Measurements from ENCODE around the gene RRP1.
A peak's percentile ranks its signal among the peaks of the same experiment; 100 is the strongest.

Gene RRP1

DNA sequence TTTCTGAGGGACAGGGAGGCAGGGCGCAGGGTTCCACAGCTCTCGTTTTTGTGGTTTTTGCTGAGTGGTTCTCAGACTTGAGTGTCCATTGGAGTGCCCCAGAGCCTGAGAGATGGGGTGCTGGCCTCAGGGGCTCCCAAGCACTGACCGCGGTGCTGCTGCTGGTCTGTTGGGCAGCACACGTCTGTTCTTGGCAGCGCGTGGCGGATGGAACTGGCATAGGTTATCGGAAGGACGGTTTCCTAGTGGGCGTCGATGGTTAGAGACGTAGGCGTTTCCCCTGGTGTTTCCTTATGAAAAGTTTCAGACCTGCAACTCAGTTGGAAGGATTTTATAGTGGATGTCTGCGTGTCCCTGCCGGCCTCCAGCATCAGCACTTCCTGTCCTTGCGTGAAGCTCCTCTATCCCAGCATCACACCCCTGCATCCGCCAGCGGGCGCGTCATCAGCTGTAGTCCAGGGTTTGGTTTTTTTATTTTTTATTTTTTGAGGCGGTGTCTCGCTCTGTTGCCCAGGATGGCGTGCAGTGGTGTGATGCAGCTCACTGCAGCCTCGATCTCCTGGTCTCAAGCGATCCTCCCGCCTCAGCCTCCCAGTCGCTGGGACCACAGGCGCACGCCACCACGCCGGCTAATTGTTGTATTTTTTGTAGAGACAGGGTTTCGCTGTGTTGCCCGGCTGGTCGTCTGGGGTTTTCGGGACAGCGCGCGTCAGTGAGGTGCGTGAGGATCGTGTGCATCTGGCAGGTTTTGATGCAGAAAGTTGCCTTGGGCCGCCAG is 11.8 kb downstream of the RRP1 start:
- no peak for DNase-seq (ENCODE audit: low read depth in 2 of 2)

DNA sequence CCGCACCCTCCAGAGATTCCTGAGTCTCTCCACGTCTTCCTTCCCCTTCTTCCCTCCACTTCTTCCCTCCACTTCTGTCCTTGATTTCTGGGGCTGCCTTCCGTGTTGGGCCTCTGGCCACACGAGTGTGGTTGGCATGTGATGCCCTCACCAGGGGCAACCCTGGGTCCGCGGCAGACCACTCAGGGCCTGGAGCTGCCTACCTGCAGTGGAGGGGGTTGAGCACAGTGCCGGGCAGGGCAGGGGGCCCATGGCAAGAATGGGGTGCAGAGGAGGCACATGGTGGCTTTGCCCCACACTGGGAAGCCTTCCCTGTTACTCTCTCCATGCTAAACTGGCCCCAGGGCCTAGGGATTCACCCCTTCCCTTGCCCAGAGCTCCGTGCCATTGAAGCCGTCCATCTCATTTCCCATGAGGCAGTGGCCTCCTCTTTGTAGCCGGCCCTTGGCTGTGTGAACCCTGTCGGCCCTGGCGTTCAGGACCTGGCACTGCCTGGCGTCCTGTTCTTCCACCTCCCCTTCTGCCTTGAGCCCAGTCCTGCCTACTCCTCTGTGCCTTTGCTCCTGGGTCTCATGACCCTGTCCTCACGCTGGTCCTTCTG is 13.4 kb downstream of the RRP1 start:
- DNase-seq (ENCODE audit: low read depth in 2 of 2): no peak

DNA sequence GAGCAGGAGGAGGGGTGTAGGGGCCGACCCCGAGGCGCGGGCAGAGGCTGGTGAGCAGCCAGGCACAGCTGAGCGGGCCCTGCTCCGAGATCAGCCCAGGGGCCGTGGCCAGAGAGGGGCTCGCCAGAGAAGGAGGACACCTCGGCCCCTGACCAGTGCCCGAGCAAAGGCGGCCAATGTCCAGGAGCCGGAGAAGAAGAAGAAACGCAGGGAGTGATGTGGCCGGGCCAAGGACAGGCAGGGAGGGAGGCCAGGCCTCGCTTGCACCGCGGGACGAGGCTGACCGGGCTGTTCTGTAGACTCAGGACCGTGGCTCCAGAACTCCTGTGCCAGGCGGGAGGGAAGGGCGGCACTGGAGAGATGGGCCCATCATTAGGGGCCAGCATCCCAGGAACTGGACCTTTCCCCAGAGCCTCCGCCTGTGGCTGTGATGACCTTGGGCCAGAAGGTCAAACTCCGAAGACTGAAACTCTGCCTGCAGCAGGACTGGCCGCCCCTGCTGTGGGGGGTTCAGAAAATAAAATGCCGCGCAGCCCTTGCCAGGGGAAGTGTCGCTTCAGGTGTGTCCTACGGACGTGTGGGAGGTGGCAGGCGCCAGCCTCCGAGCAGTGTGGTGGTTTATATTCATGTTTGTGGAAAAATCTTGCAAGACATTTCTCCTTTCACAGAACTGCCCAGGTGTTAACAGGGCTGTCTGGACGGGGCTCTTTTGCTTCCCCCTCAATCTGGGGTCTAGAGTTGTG is 14.4 kb downstream of the RRP1 start:
- DNase-seq (ENCODE audit: low read depth in 2 of 2): no peak

DNA sequence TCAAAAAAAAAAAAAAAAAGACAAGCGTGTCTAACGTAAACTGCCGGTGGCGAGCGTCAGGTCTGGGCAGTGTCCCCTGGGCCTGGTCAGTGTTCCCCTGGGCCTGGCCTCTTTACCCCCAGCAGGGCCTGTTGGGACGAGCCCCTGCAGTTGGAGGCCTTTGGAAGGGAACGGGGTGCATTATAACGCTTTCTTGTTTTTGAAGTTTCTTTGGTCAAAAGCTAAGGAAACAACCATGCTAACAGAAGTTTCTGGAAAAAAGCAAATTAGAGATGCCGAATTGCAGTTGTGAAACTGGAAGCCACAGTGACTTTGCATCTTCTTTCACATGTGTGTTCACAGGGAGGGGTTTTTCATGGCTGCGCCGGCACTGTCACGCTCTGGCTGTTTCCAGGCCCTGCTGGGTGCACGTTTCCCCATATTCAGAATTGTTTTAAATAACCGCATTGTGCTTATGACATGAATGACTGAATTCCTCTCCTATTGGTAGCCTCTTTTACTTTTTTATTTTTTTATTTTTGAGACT is 16.0 kb downstream of the RRP1 start:
- DNase-seq (ENCODE audit: low read depth in 2 of 2): no peak

DNA sequence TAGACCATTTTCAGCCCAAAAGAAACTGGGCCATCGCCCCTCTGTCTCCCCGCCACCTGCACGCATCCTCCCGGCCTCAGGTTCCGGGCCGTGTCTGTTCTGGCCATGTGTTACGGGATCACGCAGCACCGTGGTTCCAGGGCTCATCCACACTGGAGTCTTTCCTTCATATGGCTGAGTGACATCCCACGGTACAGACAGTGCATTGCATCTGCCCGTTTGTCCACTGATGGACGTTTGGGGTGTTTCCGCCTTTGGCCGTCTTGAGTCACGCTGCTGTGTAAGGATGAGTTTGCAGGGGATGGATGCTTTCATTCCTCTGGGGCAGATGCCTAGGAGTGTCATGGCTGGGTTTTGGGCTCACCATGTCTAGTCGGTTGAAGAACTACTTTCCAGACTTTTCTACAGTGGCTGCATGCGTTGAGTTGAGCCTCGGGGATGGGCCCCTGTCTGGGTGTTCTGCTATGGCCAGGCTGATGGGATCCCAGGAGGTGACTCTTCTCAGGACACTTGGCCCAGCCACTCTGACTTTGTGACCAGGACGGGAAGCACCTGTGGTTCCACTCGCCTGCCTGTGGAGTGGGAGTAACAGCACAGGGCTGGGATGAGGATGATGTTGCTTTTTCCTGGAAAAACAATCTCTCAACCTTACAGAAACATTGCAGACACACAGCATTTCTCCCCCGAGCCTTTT is 16.8 kb downstream of the RRP1 start:
- DNase-seq (ENCODE audit: low read depth in 2 of 2): no peak

DNA sequence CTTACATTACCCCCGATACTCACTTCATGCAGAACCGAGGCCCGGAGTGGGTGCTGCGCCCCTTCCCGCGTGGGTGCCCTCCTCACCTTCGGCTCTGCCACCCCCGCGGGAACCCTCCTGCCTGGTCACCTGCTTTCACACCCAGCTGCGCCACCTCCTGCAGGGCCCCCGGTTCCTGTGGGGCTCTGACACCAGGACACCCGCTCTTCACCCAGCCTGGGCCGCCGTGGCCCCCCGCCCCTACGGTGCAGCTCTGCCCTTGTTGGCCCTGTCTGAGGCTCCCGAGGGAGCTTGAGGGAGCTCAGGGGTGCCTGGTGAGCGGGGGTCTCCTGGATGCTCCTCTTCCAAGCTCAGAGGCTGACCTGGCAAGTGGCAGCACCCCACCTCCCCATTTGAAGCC is 19.0 kb downstream of the RRP1 start:
- no peak for DNase-seq (ENCODE audit: low read depth in 2 of 2)

DNA sequence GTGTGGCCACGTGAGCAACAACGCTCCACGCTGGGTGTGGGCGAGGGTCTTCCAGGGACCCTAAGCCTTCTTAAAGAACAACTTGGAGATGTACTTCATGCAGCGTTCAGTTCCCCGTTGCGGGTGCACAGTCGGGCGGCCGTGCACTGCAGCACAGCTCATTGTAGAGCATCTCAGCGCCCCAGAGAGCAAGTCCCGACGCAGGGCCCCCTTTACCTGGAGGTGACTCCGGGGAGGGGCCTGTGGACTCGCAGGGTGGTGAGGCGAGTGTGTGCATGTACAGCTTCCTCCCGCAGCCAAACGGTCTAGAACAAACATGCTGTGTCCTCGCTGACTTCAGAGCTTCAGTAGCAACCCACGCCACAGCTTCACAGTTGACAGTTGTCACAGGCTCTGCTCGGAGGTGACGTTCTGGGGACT is 19.5 kb downstream of the RRP1 start:
- no peak for DNase-seq (ENCODE audit: low read depth in 2 of 2)

DNA sequence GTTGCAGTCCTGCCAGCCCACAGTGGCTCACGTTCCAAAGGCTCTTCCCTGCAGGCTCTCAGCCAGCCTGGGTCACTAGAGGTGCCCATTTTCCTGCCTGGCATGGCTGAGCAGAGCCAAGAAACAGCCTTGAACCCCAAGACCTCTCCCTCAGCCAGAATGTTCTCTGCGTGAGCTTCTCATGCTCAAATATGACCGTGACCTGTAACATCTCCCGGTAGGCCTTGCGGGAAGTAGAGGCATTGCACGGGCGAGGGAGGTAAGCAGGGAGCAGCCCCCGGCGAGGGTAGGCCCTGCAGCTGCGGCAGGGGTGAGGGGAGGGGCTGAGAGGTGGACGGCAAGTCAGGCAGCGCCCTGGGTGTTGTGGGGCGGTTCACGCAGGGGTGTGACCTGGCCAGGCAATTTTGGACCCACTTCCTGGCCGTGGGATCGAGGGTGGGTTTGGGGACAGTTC is 20.0 kb downstream of the RRP1 start:
- DNase-seq (ENCODE audit: low read depth in 2 of 2): no peak

DNA sequence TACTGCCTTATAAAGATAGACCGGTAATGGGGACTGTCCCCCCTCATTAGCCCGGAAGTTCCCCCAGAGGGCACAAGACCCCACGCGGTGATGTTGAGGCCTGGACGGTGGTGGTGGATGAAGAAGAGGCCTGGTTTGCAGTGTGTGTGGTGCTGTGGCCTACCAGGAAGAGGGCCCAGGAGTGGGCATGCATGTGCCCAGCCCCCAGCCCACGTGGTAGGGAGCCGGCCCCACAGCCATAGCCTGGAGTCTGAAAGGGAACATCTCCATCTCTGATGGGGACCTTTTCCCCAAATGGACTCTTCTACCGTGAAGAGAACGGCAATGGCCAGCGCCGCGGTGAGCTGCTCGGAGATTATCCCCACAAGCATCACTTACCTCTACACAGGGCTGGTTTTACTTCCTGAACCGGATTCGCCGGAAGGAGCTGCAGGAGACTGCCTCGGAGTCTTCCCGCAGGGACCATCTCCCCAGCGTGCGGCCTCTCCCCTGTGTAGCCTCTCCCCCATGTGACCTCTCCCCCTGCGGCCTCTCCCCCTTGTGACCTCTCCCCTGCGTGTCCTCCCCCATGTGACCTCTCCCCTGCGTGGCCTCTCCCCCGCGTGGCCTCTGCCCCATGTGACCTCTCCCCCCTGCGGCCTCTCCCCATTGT is 20.6 kb downstream of the RRP1 start:
- DNase-seq (ENCODE audit: low read depth in 2 of 2): no peak

DNA sequence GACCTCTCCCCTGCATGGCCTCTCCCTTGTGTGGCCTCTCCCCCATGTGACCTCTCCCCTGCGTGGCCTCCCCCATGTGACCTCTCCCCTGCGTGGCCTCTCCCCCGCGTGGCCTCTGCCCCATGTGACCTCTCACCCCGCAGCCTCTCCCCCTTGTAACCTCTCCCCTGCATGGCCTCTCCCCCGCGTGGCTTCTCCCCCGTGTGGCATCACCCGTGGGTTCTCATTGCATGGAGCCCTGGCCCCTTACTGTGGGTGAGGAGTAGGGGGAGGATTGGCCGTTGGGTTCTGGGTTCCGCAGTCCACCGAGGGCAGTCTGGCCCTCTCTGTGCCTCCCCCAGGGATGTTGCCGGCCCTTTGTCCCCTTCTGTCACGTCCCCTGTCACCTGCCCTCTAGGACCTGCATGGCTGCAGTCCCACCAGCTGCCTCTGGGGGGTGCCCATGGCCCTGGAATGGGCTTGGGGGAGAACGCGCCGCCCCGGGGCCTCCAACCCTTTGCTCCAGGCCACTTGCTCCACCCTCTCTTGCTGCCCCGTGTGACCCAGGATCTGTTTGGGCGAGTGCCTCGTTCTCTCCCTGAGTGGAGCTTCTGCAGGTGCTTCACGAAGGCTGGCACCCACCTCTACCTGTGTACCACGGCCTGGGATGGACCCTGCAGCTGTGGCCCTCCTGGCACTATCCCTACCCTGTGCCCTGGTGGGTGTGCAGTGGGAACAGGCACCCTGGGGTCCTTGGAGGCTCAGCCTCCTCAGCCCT is 21.3 kb downstream of the RRP1 start:
- DNase-seq (ENCODE audit: low read depth in 2 of 2): peak; percentile 62 to 72

DNA sequence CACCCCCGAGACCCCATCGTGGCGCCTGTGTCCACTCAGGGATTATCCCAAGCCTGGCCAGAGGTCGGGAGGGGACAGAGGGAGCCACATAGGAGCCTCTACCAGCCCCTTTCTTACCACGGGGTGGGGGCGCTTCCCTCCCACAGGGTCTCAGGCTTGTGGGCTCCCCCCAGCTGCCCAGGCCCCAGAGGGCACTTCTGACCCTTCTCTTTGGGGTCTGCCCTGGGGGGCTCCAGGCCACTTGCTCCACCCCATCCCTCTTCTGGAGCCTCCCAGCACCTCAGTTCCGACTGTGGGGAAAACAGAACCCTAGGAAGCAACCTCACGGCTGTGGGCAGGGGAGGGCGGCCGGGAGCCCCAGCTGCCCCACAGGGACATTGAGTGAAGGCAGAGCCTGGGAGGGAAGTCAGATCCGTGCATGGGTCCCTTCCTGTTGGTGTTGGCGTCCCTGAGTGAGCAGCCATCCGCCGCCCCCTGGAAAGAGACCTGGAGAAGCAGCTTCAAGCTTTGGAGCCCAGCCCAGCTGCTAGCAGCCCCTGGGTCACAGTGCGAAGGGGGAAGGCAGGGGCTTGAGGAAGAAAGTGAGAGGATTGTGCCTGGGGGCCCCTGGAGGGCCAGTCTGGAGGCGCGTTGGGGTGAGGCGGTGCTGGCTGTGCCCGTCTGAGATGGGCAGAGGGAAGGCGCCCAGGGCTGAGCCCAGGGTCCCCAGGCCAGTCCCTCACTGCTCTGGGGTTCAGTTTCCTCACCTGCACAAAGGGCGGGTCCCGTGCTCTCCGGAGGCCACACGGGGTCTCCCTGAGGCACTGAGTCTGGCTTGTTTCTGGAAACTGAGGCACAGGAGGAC is 22.1 kb downstream of the RRP1 start:
- no peak for DNase-seq (ENCODE audit: low read depth in 2 of 2)

DNA sequence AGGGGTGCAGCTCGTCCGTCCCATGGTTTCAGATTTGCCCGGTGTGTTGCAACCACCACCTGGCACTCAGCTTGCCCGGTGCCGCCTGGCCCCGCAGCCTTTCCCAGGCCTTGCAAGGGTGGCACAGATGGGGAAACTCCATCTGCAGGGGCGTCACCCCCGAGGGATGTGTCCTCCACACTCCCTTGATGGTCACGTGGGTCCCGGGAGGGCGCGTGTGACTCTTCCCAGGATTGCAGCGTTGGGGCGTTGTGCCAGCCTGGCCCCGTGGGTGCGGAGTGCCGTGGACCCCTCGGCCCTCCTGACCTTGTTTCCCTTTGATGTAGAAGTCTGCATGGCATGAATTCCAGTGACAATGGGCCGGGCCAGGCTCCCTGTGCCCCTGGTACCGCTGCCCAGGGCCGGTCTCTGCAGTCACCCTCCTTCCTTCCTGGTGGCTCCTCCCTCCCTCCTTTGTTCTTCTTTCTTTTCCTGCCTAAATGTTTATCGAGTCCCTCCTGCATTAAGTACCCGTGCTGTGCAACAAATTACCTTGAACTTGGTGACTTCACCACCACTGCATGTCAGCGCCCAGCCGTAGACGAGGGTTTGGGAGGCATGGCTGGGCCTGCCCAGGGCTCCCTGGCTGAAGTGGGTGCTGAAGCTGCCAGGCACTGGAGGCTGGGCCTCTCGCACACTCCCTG is 22.9 kb downstream of the RRP1 start:
- DNase-seq (ENCODE audit: low read depth in 2 of 2): no peak

DNA sequence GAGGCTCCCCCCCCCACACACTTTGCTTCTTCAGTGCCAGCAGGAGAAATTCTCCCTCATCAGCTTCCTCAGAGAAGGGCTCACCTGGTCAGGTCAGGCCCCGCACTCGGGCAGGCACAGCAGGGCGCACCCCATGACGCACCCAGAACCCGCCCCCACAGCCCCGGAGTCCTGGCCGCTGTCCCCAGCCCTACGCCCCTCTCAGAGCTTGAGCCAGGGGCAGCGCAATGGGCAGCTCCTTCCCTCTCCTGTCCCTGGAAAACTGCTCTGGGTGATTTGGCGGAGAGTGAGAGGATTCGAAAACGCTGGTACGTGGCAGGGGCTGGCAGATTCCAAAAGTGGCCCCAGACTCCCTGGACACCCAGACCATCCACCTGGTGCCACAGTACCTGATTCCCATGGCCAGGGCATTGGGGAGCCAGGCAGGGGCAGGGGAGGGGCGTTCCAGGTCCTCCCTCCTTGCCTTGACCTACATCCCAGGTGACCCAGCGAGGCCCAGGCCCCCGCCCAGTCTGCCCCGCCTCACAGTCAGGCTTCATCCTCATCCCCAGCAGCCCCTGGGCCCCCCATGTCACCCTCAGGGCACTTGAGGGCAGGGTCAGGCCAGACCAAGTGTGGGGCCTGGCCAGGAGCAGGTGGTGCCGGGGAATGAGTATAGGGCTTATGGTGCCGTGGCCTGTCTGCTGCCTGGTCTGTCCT is 23.7 kb downstream of the RRP1 start:
- no peak for DNase-seq (ENCODE audit: low read depth in 2 of 2)

DNA sequence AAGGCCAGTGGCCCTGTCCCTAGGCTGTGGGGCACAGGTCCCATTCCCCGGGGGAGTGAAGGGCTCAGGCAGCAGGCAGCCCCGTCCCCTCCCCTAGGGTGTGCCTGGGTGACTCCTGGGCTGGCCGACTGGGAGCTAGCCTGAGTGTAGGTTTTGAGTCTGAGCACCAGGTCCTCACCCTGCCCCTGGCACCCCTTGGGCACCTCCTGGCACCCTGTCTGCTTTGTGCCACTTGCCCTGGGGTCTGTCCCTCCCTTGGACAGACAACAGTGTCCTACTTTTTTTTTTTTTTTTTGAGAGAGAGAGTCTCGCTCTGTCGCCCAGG is 24.2 kb downstream of the RRP1 start:
- no peak for DNase-seq (ENCODE audit: low read depth in 2 of 2)

DNA sequence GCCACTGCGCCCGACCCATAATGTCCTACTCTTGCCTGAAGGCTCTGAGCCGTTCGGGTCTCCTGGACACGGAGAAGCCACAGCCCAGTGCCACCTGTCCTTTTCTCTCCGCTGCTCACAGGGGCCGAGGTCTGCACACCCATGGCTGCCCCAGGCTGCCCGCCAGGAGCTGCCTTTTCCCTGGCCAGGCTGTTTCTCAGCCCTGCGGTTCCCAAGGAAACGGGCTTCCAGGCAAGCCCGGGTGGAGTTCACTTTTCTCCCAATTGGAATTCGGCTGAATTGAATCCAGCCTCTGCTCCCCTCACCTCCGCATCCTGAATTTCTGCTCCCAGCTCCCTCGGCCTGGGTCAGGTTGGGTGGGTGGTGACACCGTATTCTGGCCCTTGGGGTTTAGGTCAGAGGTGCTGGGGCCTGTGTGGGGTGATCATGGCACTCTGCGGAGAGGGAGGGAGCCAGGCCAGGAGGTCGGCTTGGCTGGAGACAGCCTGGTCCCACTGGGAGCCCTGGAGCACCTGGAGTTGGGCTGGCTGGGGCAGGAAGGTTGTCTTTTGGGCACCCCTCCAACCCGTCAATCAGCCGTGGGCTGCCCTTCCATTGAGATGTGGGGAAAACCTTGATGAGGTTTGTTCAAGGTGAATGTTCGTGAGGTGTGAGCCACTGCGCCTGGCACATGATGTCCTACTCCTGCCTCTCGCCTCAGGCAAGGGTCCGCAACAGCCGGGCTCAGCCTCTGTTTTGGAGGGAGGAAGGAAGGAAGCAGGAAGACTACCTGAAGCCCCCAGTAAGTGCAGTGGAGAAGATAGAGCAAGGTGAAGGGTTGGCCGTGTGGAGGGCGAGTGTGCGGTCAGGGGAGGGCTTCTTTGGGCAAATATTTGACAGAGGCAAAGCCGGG is 25.1 kb downstream of the RRP1 start:
- no peak for DNase-seq (ENCODE audit: low read depth in 2 of 2)

DNA sequence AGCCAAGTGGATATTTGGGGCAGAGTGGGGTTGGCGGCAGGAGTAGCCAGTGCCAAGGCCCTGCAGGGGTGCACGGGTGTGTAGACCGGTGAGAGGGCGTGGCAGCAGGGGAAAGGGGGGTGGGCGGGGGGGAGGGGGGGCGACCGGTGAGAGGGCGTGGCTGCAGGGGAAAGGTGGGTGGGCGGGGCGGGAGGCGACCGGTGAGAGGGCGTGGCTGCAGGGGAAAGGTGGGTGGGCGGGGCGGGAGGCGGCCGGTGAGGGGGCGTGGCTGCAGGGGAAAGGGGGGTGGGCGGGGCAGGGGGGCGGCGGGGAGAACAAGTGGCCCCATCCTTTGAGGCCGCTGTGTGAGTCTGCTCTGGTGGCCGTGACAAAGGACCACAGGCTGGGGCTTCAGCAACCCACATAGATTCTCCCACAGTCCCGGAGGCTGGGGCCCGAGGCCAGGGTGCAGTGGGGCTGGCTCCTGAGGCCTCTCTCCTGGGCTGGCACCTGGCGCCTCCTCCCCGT is 25.8 kb downstream of the RRP1 start:
- no peak for DNase-seq (ENCODE audit: low read depth in 2 of 2)

DNA sequence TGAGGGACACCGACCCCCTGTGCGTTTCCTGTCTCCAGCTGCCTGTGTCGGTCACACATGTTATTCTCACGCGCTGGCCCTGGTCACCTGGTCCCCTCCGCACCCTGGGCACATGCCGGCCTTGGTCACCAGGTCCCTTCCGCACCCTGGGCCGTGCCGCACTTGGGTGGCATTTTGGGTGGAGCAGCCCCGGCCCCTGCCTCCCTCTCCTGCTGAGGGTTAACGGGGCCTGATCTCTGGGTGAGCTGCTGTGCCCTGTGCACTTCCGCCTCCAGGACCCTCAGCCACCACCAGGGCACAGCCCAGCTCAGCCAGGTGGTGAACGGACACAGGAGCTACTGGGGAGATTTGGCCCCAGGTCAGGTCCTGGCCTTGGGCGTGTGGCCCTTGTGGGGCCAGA is 26.6 kb downstream of the RRP1 start:
- DNase-seq (ENCODE audit: low read depth in 2 of 2): no peak

Measured in stimulated activated CD8-positive, alpha-beta memory T cell treated with anti-CD3 and anti-CD28 coated beads, Interleukin-15, amount 100 ng/mL, for 4 hours (primary cell).